Dendritic cell treated with granulocyte-macrophage colony-stimulating factor and Interleukin-4, amounts not matched to agents 40 ng/mL and 50 ng/mL, for 4 days (primary cell): ENCODE results near the gene LRP6.
"Not testable (repeated sequence)": the region's sequence is repeated elsewhere in the genome, so short reads cannot be mapped to it uniquely, and the experiment has no call there.

ENCODE experiments used
- H3K27ac Mint-ChIP-seq: one replicate; pipeline ENCODE4 v1.8.0; 2022; ENCODE audit warnings: mild to moderate bottlenecking, mixed read lengths
- H3K27me3 Mint-ChIP-seq: one replicate; pipeline ENCODE4 v1.8.0; 2022; ENCODE audit warnings: mild to moderate bottlenecking, mixed read lengths
- H3K36me3 Mint-ChIP-seq: one replicate; pipeline ENCODE4 v1.8.0; 2022; ENCODE audit warnings: low read depth, mixed read lengths
- H3K4me1 Mint-ChIP-seq: one replicate; pipeline ENCODE4 v1.8.0; 2022; ENCODE audit warnings: low read depth, mixed read lengths
- H3K4me3 Mint-ChIP-seq: one replicate; pipeline ENCODE4 v1.8.0; 2022; ENCODE audit warnings: mild to moderate bottlenecking, moderate library complexity, mixed read lengths
- H3K9me3 Mint-ChIP-seq: one replicate; pipeline ENCODE4 v1.8.0; 2022; ENCODE audit warnings: mixed read lengths
- intact Hi-C: fragments of 100-400 bp; cut with micrococcal nuclease; formaldehyde crosslinking; loops from one replicate; pipeline ENCODE4 v1.15.0; 2022

Gene LRP6

DNA sequence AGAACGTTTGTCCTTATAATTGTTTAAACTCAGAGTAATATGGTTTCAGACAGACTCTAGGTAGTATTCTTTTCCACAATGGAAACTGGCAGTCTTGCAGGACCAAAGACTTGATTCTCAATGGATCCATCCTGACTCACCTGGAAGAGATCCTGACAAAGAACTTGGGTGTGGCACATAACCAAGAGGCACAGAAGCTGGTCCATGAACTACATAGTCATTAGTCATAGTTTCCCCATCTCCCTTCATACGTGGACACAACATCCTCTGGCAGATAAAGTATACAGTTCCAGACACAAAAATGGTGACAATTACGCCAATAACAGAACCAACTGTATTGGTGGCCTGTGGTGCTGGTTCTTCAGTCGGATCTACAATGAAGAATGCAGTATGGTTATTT lies 140.3 kb downstream of the LRP6 start:
- no peak overlapping the region for H3K27ac Mint-ChIP-seq
- no peaks in the 10 kb centered on the region for H3K4me1 Mint-ChIP-seq
- no peaks in the 10 kb centered on the region for H3K9me3 Mint-ChIP-seq
- no peaks in the 10 kb centered on the region for H3K36me3 Mint-ChIP-seq
- no peak overlapping the region for H3K4me3 Mint-ChIP-seq
- H3K27me3 Mint-ChIP-seq, result peaks cover 15% of the 10 kb centered on the region
- intact Hi-C loops, result no loop called here

DNA sequence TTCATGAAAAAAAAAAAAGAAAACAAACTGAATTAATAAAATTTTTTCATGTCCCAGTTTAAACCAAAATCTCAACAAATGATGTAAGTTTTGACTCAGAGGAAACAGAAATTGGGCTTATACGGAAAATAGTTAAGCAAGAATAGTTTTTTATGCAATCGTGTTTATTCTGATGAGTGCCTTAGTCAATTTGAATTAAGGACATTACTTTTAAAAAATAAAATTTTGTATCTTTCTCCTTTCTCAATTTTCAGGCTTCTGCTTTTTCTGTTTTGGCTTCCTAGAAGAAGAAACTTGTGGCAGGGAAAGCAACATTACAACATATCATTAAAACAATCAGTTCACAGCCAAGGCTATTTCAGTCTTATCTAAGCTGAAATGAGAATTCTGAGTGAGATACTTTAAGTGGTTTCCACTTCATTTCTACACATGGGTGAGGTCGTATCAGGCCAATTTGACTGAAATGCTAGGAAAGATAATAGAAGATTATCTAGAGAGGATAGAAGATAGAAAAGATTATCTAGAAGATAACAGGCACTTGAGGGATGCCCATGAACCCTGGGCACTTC lies 143.7 kb downstream of the LRP6 start:
- no peaks in the 10 kb centered on the region for H3K4me1 Mint-ChIP-seq
- H3K9me3 Mint-ChIP-seq, result no peaks in the 10 kb centered on the region
- no peak overlapping the region for H3K4me3 Mint-ChIP-seq
- intact Hi-C loops, result no loop called here
- H3K27ac Mint-ChIP-seq, result no peak overlapping the region
- H3K27me3 Mint-ChIP-seq, result peaks cover 7% of the 10 kb centered on the region
- no peaks in the 10 kb centered on the region for H3K36me3 Mint-ChIP-seq

DNA sequence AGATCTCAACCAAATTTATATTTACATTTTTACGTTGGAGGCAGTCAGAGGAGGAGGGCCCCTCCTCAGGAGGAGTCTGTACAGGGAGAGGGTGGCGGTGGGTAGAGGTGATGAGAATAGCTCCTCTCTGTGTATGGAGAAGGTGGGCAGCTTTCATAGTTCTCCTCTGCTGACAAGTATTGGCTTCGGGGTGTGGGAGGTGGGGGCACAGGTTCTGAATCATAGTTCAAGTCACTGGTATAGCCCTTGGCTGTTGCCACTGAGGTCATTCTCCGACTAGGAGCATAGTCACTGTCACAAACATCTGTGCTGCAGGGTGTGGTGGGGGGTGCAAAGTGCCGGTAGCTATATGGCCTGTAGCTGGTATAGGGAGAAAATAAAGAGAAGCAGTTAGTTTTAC lies 145.8 kb downstream of the LRP6 start:
- intact Hi-C loops, result no loop called here
- H3K27ac Mint-ChIP-seq, result no peak overlapping the region
- H3K36me3 Mint-ChIP-seq, result no peaks in the 10 kb centered on the region
- no peak overlapping the region for H3K4me3 Mint-ChIP-seq
- H3K4me1 Mint-ChIP-seq, result no peaks in the 10 kb centered on the region
- no peaks in the 10 kb centered on the region for H3K9me3 Mint-ChIP-seq
- H3K27me3 Mint-ChIP-seq, result no peaks in the 10 kb centered on the region

DNA sequence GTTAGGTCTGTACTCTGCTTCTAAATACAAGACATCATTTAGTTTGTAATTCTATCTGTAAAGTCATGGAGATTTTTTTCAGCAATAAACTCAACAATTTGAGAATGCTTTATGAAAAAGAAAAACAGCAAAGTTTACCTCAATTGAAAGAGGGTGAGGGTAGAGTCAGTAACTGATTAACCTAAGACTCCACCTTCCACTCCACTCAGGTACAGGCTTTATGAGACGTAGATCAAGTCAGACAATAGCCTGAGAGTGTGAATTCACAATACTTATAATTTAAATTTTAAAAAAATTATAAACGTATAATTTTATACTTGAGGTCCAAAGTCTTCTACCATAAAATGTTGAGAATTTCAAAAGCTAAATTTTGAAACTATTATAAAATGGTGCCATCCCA lies 150.2 kb downstream of the LRP6 start:
- no peak overlapping the region for H3K27ac Mint-ChIP-seq
- H3K27me3 Mint-ChIP-seq, result no peaks in the 10 kb centered on the region
- no peaks in the 10 kb centered on the region for H3K36me3 Mint-ChIP-seq
- no peaks in the 10 kb centered on the region for H3K4me1 Mint-ChIP-seq
- H3K9me3 Mint-ChIP-seq, result no peaks in the 10 kb centered on the region
- H3K4me3 Mint-ChIP-seq, result no peak overlapping the region
- intact Hi-C loops, result no loop called here

DNA sequence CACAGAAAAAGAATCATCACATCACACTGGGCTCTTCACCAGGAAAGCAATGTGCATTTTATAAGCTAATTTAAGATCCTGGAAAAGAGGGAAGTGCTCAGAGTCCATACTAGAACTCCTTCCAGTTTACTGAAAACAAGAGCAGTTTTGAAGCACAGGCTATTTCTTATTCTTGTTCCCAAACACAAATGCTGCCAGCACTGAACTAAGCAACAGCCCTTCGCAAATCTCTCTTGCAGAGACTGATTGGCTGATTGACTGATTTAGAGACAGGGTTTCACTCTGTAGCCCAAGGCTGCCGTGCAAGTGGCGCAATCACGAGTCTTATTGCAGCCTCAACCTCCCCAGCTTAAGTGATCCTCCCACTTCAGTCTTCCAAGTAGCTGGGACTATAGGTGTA lies 151.3 kb downstream of the LRP6 start:
- no peak overlapping the region for H3K27ac Mint-ChIP-seq
- no peaks in the 10 kb centered on the region for H3K36me3 Mint-ChIP-seq
- no peaks in the 10 kb centered on the region for H3K27me3 Mint-ChIP-seq
- peaks cover 10% of the 10 kb centered on the region for H3K9me3 Mint-ChIP-seq
- no peaks in the 10 kb centered on the region for H3K4me1 Mint-ChIP-seq
- intact Hi-C loops, result no loop called here
- no peak overlapping the region for H3K4me3 Mint-ChIP-seq

DNA sequence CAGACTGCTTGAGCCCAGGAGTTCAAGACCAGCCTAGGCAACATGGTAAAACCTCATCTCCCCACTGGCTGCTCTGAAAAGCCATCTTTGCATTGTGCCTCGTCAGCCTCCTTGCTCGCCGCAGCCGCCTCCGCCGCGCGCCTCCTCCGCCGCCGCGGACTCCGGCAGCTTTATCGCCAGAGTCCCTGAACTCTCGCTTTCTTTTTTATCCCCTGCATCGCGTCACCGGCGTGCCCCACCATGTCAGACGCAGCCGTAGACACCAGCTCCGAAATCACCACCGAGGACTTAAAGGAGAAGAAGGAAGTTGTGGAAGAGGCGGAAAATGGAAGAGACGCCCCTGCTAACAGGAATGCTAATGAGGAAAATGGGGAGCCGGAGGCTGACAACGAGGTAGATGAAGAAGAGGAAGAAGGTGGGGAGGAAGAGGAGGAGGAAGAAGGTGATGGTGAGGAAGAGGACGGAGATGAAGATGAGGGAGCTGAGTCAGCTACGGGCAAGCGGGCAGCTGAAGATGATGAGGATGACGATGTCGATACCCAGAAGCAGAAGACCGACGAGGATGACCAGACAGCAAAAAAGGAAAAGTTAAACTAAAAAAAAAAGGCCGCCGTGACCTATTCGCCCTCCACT lies 155.8 kb downstream of the LRP6 start:
- H3K27me3 Mint-ChIP-seq, intact Hi-C loops, H3K27ac Mint-ChIP-seq, H3K36me3 Mint-ChIP-seq, H3K4me3 Mint-ChIP-seq, H3K4me1 Mint-ChIP-seq: not testable (repeated sequence)
- peaks cover 37% of the 10 kb centered on the region for H3K9me3 Mint-ChIP-seq

DNA sequence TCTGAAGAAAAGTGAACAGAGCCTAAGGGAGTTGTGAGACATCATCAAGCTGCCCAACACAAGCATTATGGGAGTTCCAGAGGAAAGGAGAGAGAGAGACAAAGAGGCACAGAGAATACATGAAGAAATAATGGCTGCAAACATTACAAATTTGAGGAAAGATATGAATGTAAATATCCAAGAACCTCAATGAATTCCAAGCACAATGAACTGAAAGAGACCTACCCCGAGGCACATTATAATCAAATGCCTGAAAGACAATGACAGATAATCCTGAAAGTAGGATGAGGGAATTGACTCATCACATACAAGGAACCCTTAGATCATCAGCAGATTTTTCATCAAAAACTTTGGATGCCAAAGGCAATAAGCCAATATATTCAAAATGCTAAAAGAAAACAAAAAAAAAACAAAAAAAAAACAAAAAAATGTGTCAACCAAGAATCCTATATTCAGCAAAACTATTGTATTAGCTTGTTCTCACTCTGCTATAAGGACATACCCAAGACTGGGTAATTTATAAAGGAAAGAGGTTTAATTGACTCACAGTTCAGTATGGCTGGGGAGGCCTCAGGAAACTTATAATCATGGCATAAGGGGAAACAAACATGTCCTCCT lies 158.3 kb downstream of the LRP6 start:
- intact Hi-C loops, result no loop called here
- Mint-ChIP-seq H3K4me3 (no peak overlapping the region), H3K9me3 (peaks cover 51% of the 10 kb centered on the region), H3K27me3 (no peaks in the 10 kb centered on the region), H3K36me3 (no peaks in the 10 kb centered on the region), H3K27ac (no peak overlapping the region), H3K4me1 (no peaks in the 10 kb centered on the region)

DNA sequence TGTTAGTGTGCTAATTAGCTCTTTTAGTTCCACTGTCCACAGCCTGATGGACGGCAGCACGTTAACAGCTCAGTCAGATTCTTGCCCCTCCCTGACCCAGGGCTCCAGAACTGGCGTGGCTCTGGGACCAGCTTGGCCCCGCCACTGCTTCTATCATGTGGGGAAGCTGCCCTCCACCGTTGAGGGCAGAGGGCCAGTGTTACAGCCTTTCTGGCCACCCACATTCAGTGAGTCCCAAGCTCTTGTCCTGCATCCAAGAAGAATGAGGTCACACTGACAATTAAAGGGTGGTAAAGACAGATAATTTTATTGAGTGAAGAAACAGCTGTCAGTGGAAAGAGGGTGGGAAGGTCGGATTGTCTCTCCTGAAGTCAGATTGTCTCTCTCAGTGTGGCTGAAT lies 159.2 kb downstream of the LRP6 start:
- intact Hi-C loops, result no loop called here
- H3K27me3 Mint-ChIP-seq, result no peaks in the 10 kb centered on the region
- no peaks in the 10 kb centered on the region for H3K4me1 Mint-ChIP-seq
- H3K9me3 Mint-ChIP-seq, result peaks cover 54% of the 10 kb centered on the region
- H3K27ac Mint-ChIP-seq, result no peak overlapping the region
- H3K36me3 Mint-ChIP-seq, result no peaks in the 10 kb centered on the region
- no peak overlapping the region for H3K4me3 Mint-ChIP-seq

DNA sequence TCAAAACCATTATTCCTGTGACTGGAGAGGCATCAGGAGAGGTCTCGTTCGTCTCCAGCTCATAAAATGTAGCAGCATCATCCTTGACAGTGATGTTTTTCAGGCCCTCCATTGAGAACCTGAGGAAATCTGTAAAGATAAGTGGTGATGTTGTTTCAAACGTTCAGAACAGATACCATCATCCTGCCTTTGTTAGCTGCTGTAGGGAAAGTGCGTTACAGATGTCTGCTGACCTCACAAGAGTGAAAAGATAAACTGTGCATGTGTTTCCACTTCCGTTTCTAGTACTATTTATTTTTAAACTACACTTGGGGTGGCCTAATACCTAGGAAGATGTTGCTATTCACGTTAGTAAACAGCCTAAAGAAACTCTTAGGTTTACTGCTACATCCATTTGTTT lies 167.7 kb downstream of the LRP6 start:
- Mint-ChIP-seq H3K9me3 (peaks cover 8% of the 10 kb centered on the region), H3K27ac (no peak overlapping the region), H3K4me1 (peaks cover 5% of the 10 kb centered on the region), H3K27me3 (peaks cover 2% of the 10 kb centered on the region), H3K36me3 (no peaks in the 10 kb centered on the region), H3K4me3 (no peak overlapping the region)
- intact Hi-C loops, result no loop called here

DNA sequence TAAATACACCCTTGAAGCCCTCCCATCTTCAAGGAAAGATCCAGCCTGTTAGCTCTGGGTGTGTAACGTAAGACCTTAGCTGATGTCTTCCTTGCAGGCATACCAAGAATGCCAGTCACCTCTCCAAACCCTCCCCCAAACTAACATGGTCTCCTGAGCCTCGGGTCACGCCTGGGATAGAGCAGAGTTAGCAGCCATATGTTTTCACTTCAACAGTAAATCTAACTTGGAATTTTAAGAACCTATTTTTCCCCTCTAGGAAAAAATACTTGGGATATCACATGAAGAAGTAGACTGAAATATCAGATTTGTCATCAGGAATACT lies 168.2 kb downstream of the LRP6 start:
- Mint-ChIP-seq H3K4me1 (peaks cover 5% of the 10 kb centered on the region), H3K9me3 (peaks cover 4% of the 10 kb centered on the region), H3K27me3 (peaks cover 2% of the 10 kb centered on the region), H3K27ac (no peak overlapping the region), H3K36me3 (no peaks in the 10 kb centered on the region), H3K4me3 (no peak overlapping the region)
- intact Hi-C loops, result no loop called here

DNA sequence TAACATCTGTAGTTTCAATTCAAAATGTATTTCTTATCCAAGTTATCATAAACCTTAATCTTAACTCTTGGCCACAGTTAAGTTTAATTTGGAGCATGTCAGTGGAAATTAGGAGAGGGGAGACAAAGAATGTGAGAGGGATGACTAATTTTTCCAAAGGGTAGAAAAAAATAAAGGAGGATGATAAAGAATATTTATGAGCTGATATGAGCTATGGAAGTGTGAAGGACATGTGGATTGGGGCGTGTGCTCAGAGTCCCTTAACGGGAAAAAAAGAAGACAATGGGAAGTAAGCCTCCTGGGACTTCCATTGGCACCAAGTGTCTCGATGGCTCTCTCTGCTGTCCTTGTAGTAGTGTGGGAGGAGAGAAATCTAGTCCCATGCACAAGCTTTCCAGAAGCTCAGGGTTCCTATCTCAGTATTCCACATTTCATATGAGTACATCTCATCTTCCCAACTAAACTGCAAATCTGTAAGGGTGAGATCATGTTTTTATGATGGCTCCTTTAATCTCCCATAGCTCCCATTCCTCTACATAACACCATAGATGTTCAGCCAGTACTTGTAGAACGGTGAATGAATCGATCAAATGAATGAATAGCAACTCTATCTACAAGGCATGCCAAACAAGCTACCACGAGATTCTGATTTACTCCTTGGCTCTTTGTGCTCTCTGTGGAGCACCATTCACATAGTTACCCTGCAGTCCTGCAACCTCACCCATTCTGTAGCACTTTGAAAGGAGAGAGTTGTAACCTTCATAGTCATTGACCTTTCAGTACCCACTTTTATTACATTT lies 168.8 kb downstream of the LRP6 start:
- Mint-ChIP-seq H3K9me3 (no peaks in the 10 kb centered on the region), H3K4me1 (peaks cover 5% of the 10 kb centered on the region), H3K4me3 (no peak overlapping the region), H3K27me3 (peaks cover 2% of the 10 kb centered on the region), H3K36me3 (no peaks in the 10 kb centered on the region), H3K27ac (no peak overlapping the region)
- intact Hi-C loops, result no loop called here

DNA sequence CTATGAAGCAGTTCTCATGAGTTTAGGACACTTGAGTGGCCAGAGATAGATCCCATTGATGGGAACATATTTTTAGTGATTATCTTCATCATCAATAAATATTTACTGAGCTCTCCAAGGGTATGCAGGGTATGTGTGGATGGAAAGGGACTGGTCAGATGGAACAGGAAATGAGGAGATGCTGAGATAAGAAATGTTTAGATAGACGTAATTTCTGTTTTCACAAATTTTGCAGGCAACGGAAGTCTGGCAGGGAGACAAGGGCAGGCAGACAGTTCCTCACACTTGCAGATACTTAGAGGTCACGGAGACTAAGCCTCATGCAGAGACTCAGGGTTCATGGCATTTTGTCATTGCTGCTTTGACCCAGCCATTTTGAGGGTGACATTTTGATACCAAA lies 171.8 kb downstream of the LRP6 start:
- intact Hi-C loops, result no loop called here
- no peak overlapping the region for H3K4me3 Mint-ChIP-seq
- H3K4me1 Mint-ChIP-seq, result peaks cover 5% of the 10 kb centered on the region
- no peaks in the 10 kb centered on the region for H3K9me3 Mint-ChIP-seq
- H3K27ac Mint-ChIP-seq, result no peak overlapping the region
- H3K27me3 Mint-ChIP-seq, result peaks cover 7% of the 10 kb centered on the region
- no peaks in the 10 kb centered on the region for H3K36me3 Mint-ChIP-seq

DNA sequence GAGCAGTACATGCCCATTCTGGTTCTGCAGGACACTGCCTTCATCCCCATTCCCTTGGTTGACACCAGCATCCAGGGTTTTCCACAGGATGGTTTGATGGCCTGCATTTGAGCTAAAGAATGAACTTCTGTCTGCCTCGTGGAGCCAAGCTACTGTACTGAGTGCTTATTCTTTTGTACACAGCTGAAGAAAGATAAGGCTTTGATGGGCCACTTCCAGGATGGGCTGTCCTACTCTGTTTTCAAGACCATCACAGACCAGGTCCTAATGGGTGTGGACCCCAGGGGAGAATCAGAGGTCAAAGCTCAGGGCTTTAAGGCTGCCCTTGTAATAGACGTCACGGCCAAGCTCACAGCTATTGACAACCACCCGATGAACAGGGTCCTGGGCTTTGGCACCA lies 172.4 kb downstream of the LRP6 start:
- no peak overlapping the region for H3K4me3 Mint-ChIP-seq
- H3K4me1 Mint-ChIP-seq, result peaks cover 5% of the 10 kb centered on the region
- peaks cover 7% of the 10 kb centered on the region for H3K27me3 Mint-ChIP-seq
- intact Hi-C loops, result no loop called here
- H3K27ac Mint-ChIP-seq, result no peak overlapping the region
- H3K36me3 Mint-ChIP-seq, result no peaks in the 10 kb centered on the region
- no peaks in the 10 kb centered on the region for H3K9me3 Mint-ChIP-seq

DNA sequence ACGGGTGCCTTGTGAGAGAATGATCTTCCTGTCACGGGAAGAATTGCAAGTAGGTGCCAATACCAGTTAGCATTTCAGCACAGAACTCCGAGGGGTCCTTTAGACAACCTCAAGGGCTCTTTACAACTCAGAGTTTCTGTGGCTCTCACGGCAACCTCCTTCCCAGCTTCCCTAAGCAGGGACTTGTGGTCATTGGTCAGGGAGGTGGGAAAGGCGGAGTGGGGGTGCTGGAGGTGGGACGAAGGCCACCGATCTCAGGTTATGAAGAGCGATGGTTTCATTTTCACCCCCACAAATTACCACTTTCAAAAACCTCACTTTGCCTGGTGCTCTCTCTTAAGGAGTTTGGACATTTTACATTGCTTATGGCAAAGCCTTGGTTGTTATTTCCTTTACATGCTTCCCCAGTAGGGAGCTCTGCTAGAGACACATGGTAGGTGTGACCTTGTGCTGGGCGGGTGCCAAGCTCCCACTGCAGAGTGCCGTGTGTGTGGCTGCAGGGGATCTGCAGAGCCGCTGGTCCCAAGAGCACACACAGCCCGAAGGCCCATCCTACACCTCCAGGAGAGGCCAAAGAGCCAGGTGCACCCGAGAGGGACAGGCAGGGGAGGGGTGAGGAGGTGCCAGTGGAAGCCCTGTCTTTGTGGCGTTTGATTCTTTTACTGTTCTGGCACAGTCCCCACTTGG lies 174.7 kb downstream of the LRP6 start:
- peaks cover 14% of the 10 kb centered on the region for H3K27me3 Mint-ChIP-seq
- H3K4me1 Mint-ChIP-seq, result peaks cover 5% of the 10 kb centered on the region
- H3K36me3 Mint-ChIP-seq, result no peaks in the 10 kb centered on the region
- no peak overlapping the region for H3K27ac Mint-ChIP-seq
- H3K9me3 Mint-ChIP-seq, result no peaks in the 10 kb centered on the region
- intact Hi-C loops, result no loop called here
- H3K4me3 Mint-ChIP-seq, result no peak overlapping the region
